Measurements from ENCODE around the gene MRPS17.
"Not testable (repeated sequence)": the region's sequence is repeated elsewhere in the genome, so short reads cannot be mapped to it uniquely, and the experiment has no call there.

MRPS17 gene

DNA sequence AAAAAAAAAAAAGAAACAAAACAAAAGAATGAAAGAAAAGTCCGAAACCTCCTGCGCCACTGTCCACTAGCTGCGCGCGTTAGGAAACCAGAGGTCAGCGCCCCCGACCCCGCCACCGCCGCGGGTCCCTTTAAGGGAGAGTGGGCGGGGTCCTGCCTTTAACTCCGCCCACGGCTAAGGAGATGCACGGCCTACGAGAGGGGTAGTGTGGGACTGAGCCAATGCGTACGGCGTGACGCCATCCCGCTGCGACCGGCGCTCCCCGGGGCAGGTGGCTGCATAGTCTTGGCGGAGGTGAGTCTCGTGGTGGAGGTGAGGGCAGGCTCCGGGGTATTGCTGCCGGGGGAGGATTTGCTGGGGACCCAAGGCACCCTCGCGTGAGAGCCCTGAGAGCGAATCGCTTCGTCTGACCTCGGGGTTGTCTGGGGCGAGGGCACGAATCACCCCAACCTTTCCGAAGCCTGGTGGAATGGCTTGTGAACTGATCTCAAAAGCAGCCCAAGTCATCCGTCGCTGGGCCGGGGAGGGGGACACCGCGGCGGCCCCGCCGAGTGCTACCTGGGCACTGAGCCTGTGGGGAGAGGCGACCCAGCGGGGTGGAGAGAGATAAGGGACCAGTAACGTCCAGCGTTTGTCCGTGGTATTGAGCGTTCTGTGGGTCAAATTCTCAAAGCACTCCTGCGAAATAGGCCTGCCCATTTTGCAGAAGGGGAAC, at the start of gene MRPS17:
TSS of gene MRPS17 (plus strand) at position 241 of the 715 bp plus-strand sequence. CDS start 1,319 bp downstream, outside the sequence.
- peak; percentile 93 for DNase-seq

DNA sequence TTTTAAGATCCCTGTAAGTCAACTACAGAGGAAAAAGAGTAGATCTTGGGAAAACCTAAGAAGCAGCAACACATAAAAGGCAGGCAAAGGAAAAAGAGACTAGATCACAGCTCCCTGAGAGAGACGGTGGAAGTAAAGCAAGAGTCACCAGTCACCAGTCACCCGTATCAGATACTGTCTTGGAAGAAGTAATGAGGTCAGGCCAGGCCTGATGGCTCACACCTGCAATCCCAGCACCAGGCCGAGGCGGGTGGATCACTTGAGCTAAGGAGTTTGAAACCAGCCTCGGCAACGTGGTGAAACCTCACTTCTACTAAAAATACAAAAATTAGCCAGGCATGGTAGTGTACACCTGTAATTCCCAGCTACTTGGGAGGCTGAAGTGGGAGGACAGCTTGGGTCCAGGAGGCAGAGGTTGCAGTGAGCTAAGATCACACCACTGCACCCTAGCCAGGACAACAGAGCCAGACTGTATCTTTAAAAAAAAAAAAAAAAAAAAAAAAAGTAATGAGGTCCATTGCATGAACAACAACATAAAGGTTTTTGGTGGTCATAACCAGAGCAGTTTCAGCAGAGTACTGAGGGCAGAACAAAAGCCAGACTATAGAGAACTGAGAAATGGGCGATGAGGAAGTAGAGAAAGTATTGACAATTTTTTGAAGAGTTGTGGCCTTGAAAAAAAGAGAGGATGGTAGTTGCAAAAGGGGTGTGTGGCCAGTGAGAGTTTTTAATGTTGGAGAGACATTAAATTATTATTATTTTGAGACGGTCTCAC, 47.5 kb upstream of the MRPS17 start:
- no peak for DNase-seq

DNA sequence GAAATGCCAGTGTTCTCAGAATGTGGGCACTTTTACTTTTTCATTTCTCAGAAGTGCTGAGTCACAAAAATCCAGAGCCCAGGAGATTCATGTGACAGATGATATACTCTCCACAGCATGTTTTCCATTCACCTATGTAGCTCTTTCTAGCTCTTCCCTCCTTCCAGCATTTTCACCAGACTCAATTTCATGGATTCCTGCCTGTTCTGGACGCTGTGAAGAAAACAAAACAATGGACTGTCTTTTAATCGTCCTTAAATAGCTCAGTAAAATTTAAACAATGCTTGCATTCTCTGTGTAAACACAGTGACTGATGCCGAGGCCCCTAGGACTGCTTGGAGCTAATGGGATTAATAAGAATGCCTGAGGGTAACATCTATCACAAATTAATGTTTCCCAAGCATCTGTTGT, 38.9 kb upstream of the MRPS17 start:
- no peak for DNase-seq

DNA sequence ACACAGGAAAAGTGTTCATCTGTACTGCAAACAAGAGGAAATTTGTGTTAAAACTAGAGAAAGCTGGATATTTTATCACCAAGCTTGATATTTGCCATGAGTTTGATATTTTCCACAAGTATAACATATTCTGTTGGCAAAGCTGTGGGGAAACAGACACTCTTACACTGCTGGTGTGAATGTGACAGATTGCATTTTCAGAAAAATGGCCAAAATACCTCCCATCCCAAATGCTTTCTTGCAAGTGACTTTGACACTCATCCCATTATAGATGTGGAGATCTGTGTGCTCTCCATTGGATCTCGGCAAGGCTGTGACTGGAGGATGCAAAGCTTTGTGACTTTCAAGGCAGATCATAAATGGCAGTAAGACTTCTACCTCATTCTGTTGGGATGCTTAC, 33.9 kb upstream of the MRPS17 start:
- no peak for DNase-seq

DNA sequence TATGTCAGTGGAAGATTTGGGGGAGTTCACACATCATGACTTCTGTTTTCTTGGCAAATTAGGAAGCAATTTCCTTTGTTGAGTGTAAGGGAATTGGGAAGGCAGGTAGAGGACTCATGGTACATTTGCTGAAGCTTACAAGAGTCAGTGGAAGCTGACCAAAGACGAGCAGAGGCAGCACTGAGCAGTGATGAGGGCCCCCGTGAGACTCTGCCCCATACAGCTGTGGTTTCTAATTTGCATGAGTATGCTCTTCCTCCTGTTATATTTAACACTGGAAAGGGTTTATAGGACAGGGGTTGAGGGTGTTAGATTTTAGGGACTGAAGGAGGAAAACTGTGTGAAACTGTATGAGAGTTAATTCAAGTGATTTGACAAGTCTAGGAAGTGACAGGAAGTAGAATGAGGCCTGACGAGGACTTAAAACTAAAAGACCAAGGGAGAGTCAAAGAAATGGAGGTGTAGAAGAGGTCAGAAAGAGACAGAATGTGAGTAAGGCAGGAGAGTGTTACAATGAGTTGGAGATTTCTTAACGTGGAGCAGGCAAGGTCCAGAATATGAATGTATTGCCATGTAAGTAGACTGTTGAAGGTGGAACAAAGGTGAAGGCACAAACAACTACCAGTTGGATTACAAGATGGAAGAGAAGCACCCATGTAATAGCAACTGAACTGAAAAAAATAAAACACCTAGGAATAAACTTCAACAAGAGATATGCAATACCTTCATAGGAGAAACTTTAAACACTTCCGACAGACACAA, 23.5 kb upstream of the MRPS17 start:
- DNase-seq: no peak

DNA sequence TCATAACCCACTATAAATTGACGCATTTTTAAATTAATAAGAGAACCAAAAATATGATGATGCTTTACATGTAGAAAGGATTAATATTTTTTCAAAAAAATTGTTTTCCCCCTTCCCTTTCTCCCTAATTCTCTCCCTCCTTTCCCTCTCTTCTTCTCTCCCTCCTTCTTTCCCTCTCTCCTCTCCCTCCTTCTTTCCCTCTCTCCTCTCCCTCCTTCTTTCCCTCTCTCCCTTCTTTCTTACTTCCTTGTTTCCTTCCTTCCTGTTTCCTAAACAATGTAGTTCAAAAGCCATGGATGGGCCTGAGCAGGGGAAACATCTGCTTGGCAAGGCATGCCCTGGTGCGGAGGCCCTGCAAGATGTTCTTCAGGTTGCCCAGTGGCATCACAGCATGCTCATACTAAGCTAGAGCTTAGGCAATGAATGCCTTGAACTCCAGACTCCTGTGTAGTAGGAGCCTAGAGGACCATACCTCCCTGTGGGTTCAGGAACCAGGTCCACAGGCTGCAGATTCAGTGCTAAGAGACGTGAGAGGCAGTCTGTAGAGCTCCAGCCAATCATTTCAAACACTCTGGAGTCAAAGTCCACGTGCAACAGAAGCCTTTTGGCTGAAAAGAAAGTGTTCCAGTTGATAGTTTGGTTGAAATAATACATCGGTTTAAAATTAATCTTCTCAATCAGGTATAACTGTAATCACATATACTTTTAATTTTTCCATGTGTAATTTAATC, 20.1 kb upstream of the MRPS17 start:
- no peak for DNase-seq

DNA sequence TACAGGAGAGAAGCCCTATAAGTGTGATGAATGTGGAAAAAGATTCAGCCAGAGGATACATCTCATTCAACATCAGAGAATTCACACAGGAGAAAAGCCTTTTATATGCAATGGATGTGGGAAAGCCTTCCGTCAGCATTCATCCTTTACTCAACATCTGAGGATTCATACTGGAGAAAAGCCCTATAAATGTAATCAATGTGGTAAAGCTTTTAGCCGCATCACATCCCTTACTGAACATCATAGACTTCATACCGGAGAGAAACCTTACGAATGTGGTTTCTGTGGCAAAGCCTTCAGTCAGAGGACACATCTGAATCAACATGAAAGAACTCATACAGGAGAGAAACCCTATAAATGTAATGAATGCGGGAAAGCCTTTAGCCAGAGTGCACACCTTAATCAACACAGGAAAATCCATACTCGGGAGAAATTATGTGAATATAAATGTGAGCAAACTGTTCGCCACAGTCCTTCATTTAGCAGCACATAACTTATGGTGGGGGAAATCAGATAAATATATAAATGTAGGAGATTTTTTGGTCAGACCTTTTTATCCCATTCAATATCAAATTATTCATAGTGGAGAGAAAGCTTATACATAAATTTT, 12.1 kb upstream of the MRPS17 start:
- no peak for DNase-seq

DNA sequence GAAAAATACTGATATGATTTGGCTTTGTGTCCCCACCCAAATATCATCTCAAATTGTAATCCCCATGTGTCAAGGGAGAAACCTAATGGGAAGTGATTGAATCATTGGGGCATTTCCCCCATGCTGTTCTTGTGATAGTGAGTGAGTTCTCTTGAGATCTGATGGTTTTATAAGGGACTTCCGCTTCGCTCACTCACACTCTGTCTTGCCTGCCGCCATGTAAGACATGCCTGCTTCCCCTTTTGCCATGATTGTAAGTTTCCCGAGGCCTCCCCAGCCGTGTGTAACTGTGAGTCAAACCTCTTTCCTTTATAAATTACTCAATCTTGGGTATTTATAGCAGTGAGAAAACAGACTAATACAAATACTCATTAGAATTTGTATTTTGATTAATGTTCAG, 5.1 kb upstream of the MRPS17 start:
- no peak for DNase-seq

DNA sequence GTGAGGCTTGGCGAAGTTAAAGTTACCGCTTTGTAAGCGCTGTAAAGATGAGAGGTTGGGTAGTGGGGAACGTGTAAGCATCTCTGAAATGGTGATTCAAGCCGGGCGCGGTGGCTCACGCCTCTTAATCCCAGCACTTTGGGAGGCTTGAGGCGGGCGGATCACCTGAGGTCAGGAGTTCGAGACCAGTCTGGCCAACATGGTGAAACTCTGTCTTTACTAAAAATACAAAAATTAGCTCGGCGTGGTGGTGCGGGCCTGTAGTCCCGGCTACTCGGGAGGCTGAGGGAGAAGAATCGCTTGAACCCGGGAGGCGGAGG, 635 bp downstream of the MRPS17 start:
- DNase-seq: not testable (repeated sequence)

DNA sequence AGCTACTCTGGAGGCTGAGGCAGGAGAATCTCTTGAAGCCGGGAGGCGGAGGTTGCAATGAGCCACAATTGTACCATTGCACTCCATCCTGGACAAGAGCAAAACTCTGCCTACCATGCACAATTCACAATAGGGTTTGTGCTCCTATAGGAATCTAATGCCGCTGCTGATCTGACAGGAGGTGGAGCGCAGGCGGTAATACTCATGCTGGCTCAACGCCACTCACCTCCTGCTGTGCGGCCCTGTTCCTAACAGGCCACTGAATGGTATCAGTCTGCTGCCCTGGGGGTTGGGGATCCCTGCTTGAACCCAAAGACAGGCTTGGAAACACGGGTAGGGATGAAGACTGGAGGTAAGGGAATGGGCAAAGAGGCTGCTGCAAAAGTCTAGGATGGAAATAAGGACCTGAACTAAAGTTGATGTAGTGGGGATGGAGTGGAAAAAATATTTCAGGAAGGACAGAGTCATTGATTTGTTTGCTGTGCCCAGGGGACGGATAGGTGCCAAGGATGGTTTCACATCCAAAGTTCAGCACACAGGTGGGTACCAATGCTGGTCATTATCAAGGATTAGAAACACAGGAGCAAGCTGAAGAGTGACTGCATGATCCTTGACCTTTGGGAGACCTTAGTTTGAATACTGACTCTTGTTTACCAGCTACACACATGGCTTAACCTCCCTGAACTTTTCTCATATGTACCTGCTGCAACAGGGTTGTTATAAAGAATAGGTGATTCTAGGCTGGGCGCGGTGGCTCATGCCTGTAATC, 2.2 kb downstream of the MRPS17 start:
- no peak for DNase-seq

DNA sequence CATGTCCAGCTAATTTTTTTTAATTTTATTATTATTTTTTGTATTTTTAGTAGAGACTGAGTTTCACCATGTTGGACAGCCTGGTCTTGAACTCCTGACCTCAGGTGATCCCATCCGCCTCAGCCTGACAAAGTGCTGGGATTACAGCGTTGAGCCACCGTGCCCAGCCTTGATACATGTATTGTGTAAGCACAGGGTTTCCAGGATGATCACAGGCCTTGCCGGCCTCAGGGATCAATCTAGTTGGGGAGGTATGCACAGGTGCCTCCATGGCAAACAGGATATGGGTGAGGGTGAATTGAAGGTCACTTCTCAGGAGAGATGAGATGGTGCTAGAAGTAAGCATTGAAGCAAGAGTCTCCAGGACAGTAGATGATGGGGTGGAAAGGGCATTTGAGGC, 5.5 kb downstream of the MRPS17 start:
- DNase-seq: no peak

DNA sequence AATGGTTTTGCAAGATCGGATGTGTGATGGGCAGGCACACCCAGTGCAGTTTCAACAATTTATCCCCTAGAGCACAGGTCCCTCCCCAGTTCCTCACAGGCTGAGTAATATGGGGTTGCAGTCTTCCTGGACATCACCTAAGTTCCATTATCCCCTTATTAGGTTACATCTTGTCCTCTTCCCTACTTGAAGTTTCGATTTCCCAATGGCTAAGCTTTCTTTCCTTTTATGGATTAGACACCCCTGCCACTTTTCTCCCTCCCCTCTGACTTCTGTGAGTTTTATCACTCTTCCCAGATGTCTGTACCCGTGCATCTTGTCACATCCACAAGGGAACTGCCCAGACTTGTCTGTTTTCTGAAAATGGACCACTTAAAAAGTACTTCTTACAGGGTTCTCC, 10.3 kb downstream of the MRPS17 start:
- DNase-seq: no peak

DNA sequence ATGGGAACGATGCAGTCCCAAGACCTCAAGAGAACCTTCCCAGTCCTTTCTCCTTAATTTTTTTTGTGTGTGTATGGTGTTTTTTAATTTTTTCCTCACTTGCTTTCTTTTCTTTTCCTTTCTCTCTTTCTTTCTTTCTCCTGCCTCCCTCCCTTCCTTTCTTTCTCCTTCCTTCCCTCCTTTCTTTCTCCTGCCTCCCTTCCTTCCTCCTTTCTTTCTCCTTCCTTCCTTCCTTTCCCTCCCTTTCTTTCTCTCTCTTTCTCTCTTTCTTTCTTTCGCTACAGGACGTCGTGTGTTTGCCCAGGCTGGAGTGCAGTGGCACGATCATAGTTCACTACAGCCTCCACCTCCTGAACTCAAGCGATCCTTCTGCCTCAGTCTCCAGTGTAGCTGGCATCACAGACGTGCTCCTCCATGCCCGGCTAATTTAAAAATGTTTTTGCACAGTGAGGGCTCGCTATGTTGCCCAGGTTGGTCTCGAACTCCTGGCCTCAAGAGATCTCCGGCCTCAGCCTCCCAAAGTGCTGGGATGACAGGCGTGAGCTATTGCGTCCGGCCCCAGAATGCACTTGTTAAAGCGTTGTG, 12.0 kb downstream of the MRPS17 start:
- no peak for DNase-seq

DNA sequence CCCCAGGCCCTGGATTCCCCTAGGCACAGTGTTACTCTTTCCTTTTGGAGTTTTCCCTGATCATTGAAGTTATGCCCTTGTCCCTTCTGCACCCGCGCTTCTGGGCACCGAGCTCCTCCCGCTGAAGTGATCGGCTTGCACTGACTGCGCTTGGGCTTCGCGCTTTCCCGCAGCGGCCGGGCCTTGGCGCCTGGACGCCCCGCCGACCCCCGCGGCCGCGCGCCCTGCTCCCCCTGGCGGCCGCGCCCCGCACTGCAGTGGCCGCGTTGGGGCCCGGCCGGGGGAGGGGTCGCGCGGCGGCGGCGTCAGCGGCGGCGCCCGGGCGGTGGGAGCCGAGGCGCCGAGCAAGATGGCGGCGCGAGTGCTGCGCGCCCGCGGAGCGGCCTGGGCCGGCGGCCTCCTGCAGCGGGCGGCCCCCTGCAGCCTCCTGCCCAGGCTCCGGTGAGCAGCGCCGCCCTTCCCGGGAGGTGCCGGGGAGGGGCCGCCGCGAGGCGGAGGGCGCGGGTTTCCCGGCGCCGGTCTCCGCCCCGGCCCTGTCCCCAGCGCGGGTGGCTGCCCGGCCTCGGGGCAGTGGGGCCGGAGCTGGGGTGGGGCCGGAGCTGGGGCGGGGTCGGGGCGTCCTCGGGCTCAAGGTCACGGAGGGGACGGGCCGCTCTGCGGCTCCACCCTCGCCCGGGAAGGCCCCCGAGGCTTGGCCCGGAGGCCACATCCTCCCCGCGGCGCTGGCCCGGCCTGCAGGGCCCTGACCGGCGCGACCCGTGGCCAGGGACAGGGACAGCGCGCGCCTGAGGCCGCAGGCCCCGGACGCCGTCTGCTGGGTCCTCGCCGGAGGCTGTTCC, 12.8 kb downstream of the MRPS17 start, which contains the start of gene NIPSNAP2:
TSS of gene NIPSNAP2 (plus strand) at position 325 of the 839 bp plus-strand sequence. CDS start at position 350, 25 bp downstream.
- peak; percentile 74 for DNase-seq

DNA sequence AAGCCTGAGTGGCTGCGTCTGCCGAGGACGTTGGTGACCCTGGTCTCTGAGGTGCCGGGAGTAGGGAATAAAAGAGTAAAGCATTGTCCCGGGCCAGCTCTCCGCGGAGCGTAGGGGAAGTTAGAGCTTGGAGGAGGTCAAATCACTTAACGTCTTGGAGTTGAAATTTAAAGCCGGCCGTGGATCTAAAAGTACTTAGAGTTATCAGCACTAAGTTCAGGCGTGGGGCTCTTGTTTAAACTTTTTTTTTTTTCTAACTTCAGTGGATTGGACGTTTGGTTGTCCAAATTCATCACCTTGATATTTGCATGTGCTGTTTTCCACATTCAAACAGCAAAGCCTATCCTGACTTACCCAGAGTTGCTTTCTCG, 13.4 kb downstream of the MRPS17 start:
- no peak for DNase-seq

DNA sequence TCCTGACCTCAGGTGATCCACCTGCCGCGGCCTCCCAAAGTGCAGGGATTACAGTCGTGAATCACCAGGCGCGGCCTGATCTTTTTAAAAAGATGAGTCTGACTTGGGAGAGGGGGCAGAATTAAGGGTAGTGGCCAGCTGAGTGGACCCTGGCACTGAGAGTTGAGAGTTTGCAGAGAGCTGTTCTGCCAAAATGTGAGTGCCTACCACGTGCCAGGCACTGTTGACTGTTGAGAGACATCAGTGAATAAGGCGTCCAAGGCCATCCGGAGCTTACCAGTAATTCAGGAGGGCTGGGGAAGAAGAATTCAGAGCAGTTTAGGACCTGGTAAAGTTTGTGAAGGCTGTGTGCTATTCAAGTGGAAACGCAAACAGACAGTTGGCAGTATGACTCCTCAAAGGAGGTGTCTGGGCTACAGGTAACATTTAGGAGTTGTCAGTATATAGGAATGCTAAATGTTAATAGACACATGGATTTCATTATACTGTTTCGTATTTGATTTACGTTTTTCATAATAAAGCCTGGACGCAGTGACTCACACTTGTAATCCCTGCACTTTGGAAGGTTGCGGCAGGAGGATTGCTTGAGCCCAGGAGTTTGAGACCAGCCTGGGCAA, 14.2 kb downstream of the MRPS17 start:
- no peak for DNase-seq

DNA sequence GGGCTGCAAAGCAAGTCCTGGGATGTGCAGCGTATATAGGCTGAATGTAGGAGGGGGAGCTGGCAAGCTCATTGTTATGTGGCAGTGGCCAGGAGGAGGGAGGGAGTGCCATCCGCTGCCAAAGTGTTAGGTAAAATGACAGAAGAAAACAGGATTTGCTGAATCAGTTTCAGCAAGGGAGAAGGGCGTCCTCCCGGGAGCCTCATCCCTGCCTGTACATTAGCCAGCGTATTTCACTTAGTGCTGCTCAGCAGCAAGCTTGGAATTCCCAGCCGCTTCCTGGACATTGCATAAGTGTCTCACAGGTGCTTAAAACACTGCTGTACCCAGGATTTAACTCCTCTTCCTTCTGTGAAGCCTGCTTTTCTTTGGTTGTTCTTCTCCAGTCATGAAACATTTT, 15.2 kb downstream of the MRPS17 start:
- no peak for DNase-seq

DNA sequence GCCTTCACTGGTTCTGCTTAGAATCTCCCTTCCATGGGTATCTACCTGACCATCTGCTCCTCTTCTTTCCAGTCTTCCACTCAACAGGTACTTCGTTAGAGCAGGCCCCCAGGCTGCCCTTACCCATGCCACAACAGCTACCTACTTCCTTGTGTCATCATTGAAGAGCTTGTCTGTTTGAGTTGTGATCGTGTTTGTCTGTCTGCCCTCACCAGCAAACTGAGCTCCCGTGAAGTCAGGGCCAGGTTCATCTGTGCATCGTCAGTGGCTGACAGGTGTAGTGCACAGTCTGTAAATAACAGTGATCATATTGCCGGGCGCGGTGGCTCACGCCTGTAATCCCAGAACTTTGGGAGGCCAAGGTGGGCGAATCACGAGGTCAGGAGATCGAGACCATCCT, 17.7 kb downstream of the MRPS17 start:
- no peak for DNase-seq

DNA sequence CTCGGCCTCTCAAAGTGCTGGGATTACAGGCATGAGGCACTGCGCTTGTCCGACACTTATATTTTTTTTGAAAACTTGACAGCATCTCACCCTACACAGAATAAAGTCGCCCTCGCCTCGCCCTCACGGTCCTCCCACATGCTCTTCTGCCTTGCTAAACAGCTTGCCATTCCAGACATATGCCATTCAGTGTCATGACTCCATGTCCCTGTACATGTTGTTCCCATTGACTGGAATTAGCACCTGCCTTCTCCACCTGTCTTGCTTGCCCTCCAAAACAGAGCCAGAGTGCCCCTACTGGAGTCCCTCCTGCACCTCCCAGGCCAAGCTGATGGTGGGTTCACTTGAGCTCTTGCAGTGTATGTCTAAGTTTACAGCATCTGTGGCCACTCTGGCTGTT, 18.9 kb downstream of the MRPS17 start:
- no peak for DNase-seq

DNA sequence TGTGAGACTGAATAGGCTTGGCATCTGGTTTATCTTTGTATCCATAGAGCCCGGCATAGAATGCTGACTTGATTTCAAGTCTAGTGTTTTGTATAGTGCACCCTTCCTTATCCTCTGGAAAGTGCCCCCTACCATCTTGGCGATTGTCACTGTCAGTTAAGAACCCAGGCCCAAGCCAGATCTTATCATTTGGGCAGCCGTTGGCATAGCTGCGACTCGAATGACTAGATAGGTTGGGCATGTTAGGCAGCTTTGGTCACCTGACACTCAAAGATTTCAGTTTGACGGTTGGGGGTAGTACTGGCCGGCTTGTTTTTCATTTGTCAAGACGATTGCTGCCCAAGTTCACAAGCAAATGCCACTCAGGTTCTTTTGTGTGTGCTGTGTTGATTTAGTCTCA, 19.3 kb downstream of the MRPS17 start:
- no peak for DNase-seq

Data from activated T-cell treated with anti-CD3 and anti-CD28 coated beads, Interleukin-2, amount 50 U/mL, for 1 hour (primary cell).